ENCODE results near the gene CCDC192. TPM values are rescaled to one million over a fixed set of nuclear protein-coding genes. Genes with fewer than 3 reads are reported as not detected.

Gene CCDC192
- total and polyA plus RNA-seq, 10 of the 15 experiments (the other 5 are each of a cell fraction or from before 2014, with no cell fraction given) = 0.20 to 0.79 (median 0.32) TPM; not detected in 4

DNA sequence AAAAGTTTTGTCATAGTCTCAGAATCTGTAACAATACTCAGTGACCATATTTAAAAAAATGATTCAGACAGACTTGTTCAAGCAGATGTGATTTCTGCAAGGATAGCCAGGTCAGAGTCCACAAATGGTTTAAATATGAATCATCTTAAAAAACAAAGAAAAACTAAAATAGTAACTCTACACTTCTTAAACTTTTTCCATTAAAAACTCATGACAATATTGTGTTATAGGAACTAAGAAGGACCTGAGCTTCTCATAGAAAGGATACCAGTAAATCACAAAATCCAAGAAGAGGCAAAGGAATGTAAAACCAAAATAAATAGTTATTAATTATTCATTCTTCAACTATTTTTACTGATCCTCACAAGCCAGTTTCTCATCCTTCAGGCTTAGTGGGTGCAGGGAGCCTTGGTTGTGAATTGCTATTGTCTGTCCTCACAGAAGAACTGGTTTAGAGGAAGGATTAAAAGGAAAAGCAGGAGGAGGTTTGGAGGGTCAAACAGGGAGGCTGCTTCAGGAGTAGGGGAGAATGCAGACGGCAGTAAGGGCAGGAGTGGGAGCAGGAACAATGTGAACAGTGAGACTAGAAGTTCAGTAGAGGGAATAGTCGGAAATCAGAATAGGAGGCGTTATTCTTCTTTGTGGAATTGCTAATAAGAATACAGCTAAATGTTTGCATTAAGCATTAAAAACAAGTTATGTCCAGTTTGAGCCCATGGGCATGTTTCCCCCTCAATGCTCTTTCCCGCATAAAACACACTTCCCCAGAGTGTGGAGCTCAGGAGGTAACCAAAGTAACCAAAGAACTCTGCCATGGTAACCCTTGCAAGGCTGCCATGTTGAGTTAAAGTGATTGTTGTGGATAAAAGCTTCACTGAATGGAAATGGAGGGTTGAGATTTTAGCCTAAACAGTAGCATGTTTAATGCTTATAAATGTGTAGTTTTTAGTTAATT lies 110.7 kb downstream of the CCDC192 start (continued):
- TF ChIP-seq, protein P1, sequence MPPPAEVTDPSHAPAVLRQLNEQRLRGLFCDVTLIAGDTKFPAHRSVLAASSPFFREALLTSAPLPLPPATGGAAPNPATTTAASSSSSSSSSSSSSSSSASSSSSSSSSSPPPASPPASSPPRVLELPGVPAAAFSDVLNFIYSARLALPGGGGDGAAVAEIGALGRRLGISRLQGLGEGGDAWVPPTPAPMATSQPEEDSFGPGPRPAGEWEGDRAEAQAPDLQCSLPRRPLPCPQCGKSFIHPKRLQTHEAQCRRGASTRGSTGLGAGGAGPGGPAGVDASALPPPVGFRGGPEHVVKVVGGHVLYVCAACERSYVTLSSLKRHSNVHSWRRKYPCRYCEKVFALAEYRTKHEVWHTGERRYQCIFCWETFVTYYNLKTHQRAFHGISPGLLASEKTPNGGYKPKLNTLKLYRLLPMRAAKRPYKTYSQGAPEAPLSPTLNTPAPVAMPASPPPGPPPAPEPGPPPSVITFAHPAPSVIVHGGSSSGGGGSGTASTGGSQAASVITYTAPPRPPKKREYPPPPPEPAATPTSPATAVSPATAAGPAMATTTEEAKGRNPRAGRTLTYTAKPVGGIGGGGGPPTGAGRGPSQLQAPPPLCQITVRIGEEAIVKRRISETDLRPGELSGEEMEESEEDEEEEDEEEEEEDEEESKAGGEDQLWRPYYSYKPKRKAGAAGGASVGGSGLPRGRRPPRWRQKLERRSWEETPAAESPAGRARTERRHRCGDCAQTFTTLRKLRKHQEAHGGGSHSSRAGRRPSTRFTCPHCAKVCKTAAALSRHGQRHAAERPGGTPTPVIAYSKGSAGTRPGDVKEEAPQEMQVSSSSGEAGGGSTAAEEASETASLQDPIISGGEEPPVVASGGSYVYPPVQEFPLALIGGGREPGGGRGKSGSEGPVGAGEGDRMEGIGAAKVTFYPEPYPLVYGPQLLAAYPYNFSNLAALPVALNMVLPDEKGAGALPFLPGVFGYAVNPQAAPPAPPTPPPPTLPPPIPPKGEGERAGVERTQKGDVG (CRISPR knock-in tag; IDR thresholded peaks at IDR 0.05) = no peak
- TF ChIP-seq SUPT20H (IDR thresholded peaks at IDR 0.05; ENCODE audit: borderline replicate concordance, control insufficient read depth, low read depth, low read length) (no peak), HCFC1 (IDR thresholded peaks at IDR 0.05; ENCODE audit: low read length) (no peak), ZNF217 (IDR thresholded peaks at IDR 0.05) (no peak)

- Histone ChIP-seq H2AFZ (ENCODE audit: control insufficient read depth, low read depth, low read length) (no peak overlapping the region), H3K36me3 (ENCODE audit: control insufficient read depth in 2 of 2, insufficient read depth in 2 of 2, low read length in 1 of 2) (no peaks in the 10 kb centered on the region), H3K9ac (ENCODE audit: control insufficient read depth, insufficient read depth, low read length) (no peak overlapping the region), H3K9me3 (replicated peaks; ENCODE audit: control insufficient read depth, insufficient read depth, low read length) (no peaks in the 10 kb centered on the region), H3K4me1 (ENCODE audit: control insufficient read depth, insufficient read depth, low read length) (no peaks in the 10 kb centered on the region), H3K27me3 (replicated peaks in 1 of 2; ENCODE audit: control insufficient read depth in 2 of 2, insufficient read depth in 2 of 2, low read length in 1 of 2) (peaks cover 0 to 2% of the 10 kb centered on the region in 2 experiments; a peak in 1 of 4 replicates), H3K4me2 (ENCODE audit: control insufficient read depth, insufficient read depth) (no peak overlapping the region), H3K79me2 (ENCODE audit: control insufficient read depth, insufficient read depth, low read length) (no peaks in the 10 kb centered on the region), H3K4me3 (no peak overlapping the region), H4K20me1 (ENCODE audit: control insufficient read depth, insufficient read depth) (no peaks in the 10 kb centered on the region), H3K27ac (ENCODE audit: control insufficient read depth, insufficient read depth) (no peak overlapping the region)
- FAIRE-seq = no peak
- 13% methylated on average over 3 of the region's 3 CpGs for WGBS (ENCODE audit: insufficient coverage, insufficient replicate concordance, low lambda C conversion rate, missing lambda C conversion rate)
- intact Hi-C loops (cut with micrococcal nuclease; ENCODE audit: unreplicated experiment) (no loop called here), in situ Hi-C loops (cut with MboI) (no loop called here)
- CTCF ChIA-PET = interaction anchor here (0.7 to 1.6 kb wide), 4 partner anchors 16 to 390 kb away, joined by 3 to 5 read pairs (median 4); no protein-coding TSS in a partner anchor
- SMC1A ChIA-PET (ENCODE audit: uncharacterized antibody, unreplicated experiment) = interaction anchor here (0.9 to 3.4 kb wide), 7 partner anchors 12 to 94 kb away, joined by 3 to 13 read pairs (median 4); no protein-coding TSS in a partner anchor
- POLR2A ChIA-PET = interaction anchor here (0.6 kb wide), 1 partner anchor 1079 kb away, joined by 3 read pairs; no protein-coding TSS in a partner anchor
- no peak for ATAC-seq
- DNase-seq (ENCODE audit: low read depth, low spot score) = no peak
- TF ChIP-seq BCLAF1 (IDR thresholded peaks at IDR 0.05) = no peak
- BruUV-seq (replicated peaks) = no TSS peak
- RAD21 ChIA-PET (ENCODE audit: unreplicated experiment) = interaction anchor here (1.3 to 1.7 kb wide), 2 partner anchors 10 to 228 kb away, joined by 3 to 4 read pairs; no protein-coding TSS in a partner anchor
Measured at GRCh38 chr5:127814588-127814973, 111.4 kb downstream of the CCDC192 start.

Measured in GM12878 (cell line).